GM18909 (cell line): ENCODE results near the gene NTRK2.

Experiments used
- ATAC-seq: cut with Tn5 transposase; IDR thresholded peaks from one replicate; pipeline ENCODE4 v1.9.1; 2021; ENCODE audit warnings: mild to moderate bottlenecking; ENCODE audit not compliant: unreplicated experiment, poor library complexity

NTRK2 gene

DNA sequence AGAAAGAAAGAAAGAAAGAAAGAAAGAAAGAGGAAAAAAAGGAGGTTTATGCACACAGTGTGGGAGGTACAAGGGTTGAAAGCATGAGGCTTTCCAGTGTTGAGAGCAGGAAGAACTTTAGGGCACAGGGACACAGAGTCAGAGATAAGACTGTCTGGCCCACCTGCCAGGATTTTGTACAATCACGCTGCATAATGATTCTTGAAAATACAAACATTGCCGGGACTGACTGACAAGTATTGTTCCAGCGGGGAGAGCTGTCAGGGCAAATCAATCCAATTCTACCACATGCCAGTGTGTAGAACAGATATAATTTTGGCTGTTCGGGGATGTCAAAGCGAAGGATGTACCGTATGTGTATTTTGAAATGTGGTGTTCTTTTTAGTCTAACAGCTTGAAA lies 254.7 kb downstream of the NTRK2 start:
- no peak for ATAC-seq

DNA sequence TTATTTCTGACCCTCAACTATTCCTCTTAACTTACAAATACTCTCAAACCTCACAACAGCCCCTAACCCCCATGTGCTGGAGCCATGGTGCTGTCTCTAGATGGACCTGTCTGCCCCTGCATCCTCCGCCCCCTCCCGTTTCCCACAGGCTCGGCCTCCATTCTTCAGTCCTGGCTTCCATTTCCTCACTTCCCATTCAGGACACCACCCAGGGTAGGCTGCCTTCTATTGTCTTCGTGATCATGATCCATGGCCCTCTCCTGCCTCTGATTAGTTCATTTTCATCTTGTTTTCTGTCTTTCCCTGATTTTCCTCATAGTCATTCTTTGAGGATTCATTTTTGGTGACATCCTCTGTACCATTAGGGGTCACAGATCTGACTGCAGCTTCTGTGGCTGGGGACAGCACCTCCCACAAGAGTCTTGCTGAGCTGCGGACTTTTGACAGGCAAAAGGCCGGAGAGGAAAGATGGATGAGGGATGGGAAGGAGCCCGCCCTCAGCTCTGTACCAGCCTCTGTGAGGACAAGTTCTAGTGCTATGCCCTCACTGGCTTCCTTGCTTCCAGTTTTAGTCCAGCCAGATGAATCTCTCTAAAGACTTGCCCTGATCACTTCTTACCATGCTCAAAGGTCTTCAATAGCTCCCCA lies 255.8 kb downstream of the NTRK2 start:
- no peak for ATAC-seq

DNA sequence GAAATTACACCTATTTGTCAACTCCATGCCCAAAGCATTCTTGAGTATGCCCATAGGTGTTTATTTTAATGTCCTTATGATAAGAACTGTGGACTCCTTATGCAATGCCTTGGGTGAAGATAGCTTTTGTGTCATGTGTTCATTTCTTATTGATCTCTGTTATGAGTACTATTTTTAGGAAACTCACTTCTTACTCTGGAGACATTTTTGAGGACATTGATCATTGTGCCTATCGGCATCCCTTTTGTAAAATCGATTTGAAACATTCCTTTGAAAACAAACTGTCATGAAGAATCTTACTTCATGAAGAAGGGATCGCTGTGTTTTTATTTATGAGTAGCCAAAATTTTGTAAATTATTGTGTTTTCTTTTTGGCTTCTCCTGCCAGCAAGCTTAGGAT lies 257.3 kb downstream of the NTRK2 start:
- ATAC-seq = no peak

DNA sequence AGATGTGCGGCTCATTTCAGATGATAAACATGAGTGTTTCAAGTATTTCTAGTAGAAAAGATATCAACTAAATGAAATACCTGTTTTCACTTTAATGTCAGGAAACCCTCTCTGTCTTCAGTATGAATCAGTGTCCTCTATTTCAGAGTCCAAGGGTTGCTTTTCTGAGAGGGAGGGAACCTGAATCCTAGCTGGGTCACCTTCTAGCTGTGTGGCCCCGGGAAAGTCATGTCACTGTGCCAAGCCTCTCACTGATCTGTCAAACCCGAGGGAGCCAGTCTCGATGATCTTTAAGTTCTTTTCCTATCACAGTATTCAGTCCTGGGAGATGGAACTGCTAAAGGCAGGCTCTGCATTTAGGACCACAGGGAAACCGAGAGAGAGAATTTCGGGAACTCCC lies 258.9 kb downstream of the NTRK2 start:
- no peak for ATAC-seq

DNA sequence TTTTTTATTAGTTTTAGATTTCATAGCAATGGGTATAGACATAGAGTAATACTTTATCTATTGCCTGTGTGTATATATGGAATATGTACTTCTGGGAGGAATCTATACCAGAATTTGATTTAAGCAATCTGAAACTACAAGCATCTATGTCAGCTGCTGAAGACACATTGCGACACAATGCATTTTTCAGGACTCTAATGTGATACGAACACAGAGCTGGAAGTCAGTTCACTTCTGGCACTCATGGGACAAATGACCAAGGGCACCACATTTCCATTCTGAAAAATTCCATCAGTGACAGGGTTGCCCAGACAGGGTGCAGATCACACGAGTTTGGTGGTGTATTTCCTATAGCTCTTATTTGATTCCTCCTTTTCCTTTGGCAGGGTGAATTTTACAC lies 259.5 kb downstream of the NTRK2 start:
- no peak for ATAC-seq

DNA sequence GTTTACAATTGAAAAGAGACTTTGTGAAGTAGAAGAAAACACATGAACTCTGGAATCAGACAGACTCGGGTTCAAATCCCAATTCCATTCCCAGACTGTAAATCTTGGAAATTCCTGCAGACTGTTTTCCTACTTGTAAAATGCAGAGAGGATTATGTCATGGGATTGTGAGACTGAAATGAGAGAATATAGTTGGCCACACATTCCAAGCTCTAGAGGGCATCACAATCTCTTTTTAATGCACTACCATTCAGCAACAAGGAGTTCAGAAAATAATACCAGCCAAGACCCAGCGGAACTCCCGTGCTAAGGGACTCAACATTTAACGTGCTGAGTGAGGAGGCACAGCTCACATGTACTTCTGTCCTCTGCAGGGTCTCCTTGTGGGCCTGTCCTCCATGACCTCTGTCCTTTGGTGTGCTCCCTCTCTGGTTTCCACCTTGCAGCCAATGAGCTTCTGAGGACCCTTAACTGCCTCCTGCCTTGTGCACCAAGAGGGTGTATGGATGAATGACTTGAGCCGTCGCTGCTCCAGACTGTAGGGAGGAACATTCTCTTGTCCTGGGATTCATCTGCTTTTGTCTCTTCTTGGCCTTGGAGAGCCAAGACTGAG lies 263.5 kb downstream of the NTRK2 start:
- no peak for ATAC-seq

DNA sequence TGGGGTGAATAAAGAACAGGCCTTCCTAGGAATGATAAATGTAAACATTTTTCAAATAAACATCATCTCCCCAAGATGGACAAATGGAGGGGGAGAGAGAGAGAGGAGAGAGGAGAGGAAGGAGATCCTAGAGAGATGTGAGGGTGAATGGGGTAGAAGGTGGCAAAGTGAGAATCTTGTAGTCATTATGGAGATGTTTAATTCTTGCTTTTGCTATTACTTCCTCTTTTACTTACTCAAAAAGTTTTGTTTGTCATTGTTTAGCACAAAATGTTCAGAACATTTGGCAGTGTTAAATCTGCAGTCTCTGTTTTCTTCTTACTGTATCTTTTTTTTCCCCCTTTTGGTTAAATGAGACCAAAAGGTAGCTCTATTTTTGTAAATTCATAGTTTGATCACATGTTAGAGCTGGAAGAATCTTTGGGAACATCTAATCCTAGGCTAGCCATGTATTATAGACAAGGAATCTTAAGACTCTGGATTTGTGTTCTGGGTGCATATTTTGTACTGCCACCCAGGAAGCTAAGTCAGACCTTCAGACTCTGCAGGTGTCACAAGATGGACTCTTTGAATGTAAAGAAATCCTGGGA lies 266.1 kb downstream of the NTRK2 start:
- no peak for ATAC-seq

DNA sequence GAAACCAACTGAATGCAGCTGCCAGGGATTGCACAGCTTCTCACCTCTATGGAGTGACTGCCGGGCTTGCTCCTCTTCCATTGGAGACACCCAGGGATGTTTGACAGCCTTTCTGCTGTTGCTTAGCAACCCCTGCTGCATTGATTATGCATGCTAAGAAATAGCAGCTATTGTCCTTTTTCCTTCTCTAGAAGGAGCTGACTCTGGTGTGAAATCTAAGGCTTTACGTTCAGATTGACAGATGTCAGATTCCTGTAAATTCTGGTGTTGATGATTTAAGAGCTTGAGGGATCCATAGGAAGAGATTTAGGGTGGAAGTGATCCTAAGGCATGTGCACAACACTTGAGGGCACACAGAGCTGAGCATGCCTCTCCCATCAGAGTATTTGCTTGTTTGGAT lies 267.7 kb downstream of the NTRK2 start:
- ATAC-seq = no peak

DNA sequence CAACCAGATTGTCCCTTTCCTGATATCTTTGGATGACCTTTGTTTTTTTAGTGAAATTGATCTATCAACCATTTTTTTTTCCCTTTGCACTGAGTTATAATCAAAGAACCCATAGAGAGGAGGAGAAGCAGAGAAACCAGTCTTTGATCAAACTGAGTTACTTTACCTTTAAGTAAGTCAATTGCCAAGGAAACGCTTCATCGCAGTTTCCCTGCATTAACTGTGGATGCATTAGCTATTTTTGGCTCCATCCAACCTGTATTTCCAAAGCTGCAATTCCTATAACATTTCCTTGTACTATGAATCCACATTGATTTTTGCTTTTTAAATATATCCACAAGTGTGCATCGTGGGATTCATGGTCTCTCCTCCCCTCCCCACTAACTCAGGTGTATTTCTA lies 268.1 kb downstream of the NTRK2 start:
- ATAC-seq = no peak

DNA sequence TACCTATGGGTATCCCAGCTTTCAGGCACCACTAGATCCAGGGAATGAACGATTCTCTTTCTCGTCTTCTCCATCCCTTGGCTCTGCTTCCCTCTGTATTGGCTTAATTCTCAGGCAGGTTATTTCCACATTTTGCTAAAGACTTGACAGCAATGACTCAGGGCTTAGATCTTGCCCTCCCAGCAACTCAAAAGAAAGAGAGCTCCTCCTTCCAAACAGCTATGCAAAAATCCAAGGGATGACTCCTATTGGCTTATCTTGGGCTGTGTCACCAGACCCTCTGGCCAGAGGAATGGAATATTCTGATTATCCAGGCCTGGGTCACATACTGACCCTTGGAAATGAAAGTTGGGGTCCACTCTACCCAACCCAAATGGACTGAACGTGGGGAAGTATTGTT lies 270.2 kb downstream of the NTRK2 start:
- no peak for ATAC-seq

DNA sequence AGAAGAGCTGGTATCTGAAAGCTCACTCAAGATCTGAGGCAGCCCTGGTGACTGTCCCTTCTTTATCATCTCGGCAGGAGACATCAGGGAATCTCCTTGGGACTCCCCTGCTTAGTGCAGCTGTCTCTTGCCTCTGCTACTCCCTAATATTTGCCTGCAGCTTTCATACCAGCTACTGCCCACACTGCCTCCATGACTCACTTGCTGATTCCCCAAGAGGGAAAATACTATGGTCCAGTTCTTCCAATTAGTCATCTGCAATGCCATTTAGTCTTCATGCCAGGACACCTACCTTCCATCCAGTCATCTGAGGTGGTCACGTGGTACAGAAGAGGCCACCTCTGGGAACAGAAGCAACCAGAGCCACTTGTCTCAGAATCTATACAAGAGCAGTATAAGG lies 270.8 kb downstream of the NTRK2 start:
- no peak for ATAC-seq

DNA sequence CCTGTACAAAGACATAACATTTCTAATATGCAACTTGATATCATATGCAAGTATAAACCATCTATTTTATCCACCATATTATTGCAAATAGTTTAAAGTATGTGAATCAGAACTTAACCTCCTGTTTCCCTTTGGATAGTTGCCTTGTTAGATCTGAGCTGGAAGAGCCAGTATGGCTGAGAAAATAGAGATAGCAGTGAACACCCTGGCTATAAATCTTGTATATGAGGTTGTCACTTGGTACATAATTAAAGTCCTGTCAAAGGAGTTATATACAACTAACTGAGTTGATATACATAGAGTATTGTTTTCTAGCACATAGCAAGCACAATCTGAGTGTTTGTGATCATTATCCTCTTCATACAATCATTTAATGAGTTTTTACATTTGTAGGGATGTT lies 272.3 kb downstream of the NTRK2 start:
- no peak for ATAC-seq

DNA sequence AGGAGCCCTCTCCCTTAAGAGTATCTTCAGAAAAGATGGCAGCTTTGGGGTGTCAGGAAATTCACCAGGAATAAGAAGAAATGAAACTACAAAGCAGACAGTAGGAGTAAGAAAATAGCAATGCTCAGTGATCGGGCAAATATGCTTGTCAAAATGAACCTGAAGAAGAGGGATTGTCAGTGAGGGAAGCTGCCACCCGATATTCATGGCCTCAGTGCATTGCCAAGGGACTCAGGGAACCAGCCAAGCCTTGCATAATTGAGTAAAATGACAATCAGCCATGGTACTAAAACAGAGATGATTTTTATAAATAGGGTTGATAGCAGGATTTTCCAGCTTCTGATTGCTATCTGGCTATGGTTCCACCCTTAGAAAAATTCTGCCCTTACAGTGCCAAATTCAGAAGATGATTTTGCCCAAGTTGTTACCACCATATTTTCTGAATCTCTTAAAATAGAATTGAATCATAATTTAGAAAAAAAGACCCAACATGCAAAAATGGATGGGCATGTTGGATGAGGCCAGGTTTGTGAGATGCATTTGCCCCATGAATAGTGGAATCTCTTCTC lies 274.0 kb downstream of the NTRK2 start:
- ATAC-seq = no peak

DNA sequence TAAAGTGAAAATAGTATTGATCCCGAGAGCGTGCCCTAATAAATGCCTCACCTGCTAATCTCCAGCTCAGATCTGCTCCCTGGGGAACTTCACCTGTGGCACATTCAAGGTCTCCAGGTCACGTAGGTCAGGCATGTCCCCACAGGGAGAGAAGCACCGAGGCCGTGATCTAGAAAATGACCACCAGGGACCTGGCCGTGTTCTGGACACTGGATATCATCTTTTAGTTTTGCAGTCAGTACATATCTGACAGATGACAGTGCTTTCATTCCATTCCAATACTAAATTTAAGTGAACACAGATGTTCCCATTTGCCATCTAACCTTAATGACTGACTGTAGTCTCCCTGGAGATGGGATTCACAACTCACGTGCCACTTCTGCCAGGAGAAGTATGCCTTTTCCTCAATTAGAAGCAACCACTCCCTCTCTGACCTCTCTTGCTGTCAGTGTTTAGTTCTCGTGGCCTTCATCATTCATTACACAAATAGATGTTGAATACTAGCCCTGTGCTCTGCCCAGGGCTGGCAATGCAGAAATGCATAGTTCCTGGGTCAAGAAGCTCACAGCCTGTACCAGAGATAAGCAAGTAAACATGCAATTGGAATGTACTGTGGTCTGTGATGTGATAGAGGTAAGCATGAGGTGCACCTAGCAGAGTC lies 276.5 kb downstream of the NTRK2 start:
- no peak for ATAC-seq

DNA sequence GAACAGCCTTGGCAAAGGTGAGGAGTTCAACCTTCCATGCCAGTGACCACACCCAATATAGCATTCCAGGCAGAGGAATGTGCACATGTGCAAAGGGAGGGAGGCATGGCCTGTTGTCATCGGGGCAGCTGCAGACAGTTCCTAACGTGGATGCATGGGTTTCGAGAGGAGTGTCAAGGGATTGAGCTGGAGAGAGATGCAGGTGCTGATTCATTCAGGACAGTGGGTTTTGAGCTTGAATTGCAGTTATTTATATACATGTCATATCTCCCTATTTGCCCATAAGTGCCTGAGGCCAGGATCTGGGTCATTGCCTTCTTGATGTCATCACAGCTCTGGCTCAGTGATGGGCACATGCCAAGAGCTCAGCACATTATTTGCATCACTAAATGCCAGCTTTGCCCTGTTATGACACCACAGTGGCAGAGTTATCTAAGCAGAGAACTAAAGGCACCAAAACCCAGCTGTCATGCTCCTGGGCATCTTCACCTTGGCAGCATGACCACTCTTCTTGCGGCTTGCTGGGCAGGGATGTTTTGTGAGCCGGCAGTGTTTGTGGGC lies 278.0 kb downstream of the NTRK2 start:
- ATAC-seq = no peak

DNA sequence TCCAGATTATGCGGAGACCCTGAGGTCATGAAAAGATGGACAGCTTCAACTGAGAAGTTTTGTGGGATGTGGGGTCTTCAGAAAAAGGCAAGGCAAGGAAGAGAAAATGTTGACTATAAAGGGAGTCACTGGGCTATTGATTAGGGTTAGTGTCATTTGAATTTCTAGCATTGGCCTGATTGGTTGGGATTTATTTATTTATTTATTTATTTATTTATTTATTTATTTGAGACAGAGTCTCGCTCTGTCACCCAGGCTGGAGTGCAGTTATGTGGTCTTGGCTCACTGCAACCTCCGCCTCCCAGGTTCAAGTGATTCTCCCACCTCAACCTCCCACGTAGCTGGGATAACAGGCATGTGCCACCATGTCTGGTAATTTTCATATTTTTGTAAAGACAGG lies 279.7 kb downstream of the NTRK2 start:
- ATAC-seq = no peak

DNA sequence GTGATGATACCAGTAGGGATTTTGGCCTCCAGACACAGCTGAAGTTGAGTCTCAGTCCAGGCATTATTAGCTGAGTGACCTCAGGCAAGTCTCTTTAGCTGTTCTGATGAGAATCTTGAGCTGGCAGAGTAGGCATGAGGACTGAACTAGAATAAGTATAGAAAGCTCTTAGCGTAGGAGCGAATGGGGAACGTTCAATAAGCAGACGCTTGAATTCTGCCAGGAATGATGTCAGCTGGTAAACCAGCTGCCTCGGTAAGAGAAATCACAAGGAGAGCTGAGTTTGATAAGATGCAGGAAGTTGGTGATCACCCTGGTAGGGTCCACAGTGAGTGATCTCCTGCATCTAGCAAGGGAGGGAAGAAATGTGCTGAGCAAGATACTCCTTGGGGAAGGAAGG lies 280.4 kb downstream of the NTRK2 start:
- ATAC-seq = no peak

DNA sequence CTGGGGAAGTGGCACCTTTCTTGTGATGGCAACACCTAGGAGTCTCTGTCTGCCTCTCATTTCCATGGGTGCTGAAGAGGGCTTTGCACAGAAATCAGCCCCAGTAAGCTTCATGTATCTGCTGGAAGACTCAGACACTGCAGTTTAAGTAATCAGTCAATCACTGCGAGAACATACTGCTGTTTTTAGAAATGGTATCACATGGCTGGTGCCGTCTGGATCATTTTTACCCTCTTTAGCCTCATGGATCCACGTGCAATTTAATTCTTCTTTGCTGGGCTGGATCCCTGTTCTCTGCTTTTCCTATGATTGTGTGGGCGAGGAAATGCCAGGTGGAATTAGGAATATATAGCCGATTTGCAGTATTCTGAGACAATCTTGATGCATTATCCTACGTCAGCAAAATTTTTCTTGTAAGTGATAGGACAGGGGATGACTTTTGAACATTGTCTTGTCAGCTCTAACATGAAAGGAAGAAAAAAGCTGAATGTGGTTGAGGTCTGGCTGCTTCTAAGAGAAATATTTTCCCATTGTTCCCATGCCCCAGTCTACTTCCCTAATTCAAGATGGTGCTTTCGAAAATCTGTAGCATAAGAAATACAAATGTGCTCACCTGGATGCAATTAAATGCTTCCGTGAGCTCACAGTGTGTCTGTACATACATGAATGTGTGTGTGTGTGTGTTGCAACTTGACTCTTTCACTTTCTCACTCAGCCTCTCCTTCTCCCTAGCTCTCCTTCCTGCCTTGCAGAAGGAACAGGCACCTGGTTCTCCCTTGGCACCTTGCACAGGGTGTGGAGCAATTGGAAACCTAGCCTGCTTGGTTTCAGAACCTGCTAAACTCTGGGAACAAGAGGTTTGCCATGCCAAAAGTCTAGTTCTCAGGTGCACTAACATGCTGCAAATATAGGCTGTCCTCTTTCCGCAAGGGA lies 281.6 kb downstream of the NTRK2 start:
- no peak for ATAC-seq

DNA sequence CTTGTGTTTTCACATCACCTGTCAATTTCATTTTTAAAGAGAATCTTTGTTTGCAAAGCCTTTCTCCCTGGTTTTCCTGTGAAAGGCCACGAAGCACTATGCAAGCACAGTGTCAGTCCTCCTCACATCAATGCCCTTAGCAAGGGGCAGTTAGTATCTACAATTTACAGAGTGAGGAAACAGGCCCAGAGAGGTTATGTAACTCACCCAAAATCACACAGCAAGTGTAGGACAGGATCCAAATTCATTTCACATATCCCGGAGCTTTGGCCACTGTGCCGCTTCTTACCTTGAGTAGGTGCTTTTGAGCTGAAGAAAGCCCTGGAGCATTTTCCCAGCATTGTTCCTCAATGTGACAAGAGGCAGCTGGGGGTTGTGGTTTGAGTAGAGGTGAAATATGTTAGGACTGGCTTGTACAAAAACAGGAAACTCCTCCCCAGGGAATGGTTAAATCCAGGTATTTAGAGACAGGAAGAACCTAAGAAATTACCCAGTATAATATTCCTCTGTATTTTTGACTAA lies 283.8 kb downstream of the NTRK2 start:
- ATAC-seq = no peak
